Measurements from ENCODE around the gene PRR20G.

The PRR20G gene

DNA sequence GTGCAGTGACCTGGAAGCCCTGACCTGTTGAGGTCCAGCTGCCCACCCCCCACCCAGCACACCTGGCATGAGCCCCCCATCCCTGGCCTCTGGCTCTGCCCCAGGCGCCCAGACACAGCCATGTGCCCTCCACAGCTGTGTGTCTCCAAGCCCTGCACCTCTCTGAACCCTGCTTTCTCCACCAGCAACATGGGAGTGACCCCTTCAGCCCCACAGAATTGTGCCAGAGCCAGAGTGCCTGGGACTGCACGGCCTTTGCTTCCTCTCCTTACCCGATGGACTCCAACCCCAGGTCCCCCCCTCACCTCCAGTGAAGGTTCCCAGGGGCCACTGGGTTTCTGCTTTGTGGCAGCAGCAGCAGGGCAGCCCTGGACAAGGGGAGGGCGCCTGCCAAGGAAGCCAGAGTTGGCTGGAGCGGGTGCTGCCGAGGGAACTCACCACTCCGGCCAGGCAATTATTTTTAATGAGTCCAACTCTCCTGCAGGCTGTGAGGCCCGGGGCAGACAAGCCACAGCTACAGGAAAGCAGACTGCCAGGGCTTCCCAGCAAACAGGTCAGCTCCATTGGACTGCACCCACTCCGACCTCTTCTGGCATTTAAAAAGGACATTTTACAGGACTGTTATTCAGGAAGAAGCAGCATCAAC, 24.1 kb downstream of the PRR20G start:
- no peak for DNase-seq (ENCODE audit: low read depth)

DNA sequence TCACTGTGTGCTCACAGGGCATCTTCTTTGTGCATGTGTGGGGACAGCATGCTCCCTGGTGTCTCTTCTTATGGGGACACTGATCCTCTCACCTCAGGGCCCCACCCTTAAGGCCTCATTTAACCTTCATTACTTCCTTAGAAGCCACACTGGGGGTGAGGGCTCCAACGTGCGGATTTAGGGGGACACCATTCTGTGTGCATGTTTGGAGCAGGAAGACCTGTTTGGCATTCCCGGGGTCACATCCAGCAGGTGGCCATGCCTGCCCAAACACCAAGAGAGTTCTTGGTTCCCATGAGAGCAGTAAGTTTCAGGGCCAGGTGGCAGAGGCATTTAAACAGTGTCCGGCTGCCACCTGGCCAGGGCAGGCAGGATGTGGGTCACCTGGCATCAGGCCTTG, 24.8 kb downstream of the PRR20G start:
- DNase-seq (ENCODE audit: low read depth), result no peak

DNA sequence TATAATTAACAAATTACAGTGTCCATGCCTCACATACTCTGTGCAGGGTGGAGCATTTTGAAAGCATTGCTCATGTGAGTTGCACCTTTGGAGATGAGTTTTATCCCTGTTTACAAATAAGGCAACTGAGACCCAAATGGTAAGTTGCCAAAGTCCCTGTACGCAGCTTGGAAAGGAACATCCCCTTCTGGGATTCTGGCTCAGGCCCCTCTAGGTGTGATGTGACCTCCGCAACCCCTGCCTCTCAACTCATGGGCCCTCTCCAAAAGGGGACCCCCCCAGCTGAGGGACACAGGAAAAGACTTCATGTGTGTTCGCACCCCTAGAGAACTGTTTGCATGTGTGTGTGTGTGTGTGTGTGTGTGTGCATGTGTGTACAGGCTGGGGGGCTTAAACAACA, 25.3 kb downstream of the PRR20G start:
- DNase-seq (ENCODE audit: low read depth), result no peak

- DNase-seq (ENCODE audit: low read depth), result no peak
Observed at GRCh38 chr3:127261925-127262324, 25.9 kb downstream of the PRR20G start.

DNA sequence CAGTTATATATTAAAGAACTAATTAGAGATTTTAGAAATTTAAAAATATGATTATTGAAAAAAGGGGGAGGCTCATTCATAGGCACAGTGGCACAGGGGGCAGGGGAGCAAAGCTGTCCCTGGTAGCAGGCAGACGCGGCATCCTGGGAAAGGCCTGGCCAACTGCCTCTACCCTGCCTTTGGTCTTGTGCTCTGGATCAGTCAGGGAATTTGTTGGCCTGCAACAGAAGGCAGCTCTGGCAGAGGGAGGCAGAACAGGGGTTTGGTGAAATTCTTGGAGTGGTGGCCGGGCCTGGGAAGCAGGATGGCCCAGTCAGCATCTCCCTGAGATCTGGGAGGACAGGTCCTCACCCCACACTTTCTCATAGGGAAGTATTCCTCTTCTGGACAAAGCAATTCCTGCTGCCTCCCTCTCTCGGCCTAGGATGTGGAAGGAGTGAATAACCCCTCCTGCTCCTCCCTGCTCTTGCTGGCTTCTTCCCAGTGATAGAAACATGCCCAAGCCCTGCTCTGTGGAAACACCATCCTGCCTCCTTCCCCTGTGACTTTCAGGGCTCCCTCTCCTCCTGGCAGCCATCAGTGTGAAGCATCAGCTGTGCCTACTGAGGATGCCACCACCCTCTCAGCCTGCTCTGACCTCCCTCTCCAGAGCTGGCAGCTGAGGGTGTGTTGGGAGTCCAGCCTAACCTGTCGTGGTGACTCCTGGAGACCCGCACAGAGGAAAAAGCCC, 26.9 kb downstream of the PRR20G start:
- DNase-seq (ENCODE audit: low read depth), result no peak

DNA sequence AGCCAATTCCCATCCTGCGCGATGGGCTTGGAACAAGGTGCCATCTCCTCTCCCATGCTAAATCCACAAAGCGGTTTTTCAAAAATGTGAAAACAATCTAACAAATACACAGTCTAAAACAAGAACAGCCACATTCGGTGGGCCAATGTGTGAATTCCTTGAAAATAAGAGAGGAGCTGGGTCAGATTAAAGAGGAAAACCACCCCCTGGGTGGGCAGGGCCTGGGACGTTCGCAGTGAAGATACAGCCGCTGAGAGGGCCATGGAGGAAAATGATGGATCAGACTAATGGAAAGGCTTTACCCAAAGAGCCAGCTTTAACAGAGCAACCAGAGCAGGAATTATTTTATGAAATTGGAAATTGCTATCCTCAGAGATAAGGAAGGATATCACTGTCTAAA, 27.4 kb downstream of the PRR20G start:
- DNase-seq (ENCODE audit: low read depth), result no peak

- DNase-seq (ENCODE audit: low read depth), result no peak
Observed at GRCh38 chr3:127259882-127260281, 28.0 kb downstream of the PRR20G start.

DNA sequence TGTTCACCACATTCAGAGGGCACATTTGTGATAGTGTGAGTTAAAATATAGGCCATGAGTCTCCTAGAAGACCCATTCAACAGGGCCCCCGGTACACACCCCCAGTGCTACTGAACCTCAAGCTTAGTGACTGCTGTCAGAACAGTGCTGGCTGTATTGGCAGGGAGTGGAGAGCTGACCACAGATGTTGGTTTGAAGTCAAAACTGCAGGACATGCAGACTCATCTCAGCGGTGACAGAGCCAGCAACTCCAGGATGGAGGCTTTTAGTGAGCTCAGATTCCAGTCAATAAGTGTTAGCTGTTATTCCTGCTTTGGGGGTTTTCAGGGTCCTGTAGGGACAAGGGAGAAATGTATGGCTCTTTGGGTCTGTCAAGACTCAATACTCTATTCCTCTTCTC, 29.1 kb downstream of the PRR20G start:
- DNase-seq (ENCODE audit: low read depth), result no peak

GRCh38 chr3:127257351-127257750, 30.5 kb downstream of the PRR20G start:
- no peak for DNase-seq (ENCODE audit: low read depth)

GRCh38 chr3:127256733-127257271, 31.0 kb downstream of the PRR20G start:
- DNase-seq (ENCODE audit: low read depth), result no peak

- DNase-seq (ENCODE audit: low read depth), result no peak
Observed at GRCh38 chr3:127256138-127256537, 31.7 kb downstream of the PRR20G start.

DNA sequence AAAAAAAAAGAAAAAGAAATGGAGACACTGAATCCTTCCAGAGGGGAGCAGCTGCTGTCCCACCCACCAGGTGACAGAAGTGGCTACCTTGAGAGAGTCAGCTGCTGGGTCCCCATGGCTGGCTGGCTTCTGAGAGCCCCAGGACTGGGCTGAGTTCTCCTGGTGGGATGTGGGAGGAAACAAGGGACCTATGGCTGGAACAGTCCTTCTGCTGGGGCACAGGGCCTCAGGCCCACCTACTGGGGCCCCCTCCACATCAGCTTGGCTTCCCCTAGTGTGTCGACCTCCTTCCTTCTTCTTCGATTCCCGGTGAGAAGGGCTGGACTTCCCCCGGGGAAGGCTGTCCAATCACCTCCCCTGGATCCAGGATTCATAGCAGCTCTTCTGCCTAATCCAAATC, 32.3 kb downstream of the PRR20G start:
- no peak for DNase-seq (ENCODE audit: low read depth)

DNA sequence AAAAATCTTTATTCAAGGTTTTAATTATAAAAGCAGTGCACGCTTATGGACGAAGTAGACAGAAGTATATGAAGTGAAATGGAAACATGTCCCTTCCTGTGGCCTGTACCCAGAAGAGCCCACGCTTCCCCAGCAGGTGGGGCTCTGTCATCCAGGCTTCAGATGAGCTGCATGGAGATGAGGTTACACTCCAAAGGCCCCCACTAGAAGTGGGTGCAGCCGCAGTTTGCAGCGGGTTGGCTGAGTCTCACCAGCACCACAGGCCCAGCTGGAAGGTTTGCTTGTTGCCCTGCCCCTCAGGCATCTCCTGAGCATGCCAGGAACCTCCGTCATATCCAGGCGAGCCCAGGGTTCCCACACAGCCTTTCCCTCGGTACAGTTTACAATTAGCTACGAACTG, 33.1 kb downstream of the PRR20G start:
- DNase-seq (ENCODE audit: low read depth), result no peak

DNA sequence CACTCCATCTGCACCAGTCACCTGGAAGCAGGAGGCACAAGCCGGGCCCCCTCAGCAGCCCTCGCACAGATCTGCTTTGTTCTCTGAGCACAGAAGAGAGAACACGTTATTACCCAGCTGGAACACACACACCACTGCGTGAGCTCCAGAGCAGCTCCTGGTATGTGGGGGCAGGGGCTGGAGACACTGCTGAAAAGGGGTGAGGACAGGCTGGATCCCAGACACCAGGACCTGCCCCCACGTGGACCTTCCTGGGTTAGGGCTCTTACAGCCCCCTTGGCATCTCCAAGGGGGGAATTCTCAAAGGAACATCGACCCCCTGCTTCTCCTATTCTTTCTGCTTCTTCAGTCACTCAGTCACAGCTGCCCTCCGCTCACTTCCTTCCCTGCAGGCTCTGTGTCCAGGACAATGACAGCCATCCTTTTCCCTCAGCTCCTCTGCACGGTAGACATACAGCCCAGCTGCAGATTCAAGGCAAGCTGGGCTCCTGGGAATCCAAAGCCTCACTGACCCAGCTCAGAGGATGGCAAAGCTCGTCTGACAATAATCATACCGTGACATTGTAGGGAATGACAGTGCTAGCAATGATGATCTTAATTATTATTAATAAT, 33.7 kb downstream of the PRR20G start:
- no peak for DNase-seq (ENCODE audit: low read depth)

DNA sequence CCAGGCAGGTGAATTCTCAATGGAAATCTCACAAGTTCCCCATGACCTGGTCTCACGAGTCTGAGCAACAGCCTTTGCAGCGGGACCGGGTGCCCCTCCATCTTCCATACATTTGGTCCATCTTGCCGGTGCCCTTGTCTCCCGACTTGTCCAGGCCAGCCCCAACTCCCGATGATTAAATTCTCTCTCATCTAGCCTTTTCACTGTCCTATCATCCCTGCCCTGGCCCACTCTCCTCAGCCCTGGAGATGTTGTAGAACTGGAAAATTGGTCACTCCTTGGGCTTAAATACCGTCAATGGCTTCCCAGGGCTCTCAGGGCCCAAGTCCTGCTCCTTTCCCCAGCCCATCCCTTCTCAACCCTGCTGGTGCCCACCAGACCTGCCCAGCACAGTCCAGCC, 34.4 kb downstream of the PRR20G start:
- DNase-seq (ENCODE audit: low read depth), result no peak

- DNase-seq (ENCODE audit: low read depth), result no peak
Observed at GRCh38 chr3:127252446-127252845, 35.4 kb downstream of the PRR20G start.

- DNase-seq (ENCODE audit: low read depth), result no peak
Observed at GRCh38 chr3:127250032-127250431, 37.8 kb downstream of the PRR20G start.

- DNase-seq (ENCODE audit: low read depth), result no peak
Observed at GRCh38 chr3:127247292-127247691, 40.6 kb downstream of the PRR20G start.

DNA sequence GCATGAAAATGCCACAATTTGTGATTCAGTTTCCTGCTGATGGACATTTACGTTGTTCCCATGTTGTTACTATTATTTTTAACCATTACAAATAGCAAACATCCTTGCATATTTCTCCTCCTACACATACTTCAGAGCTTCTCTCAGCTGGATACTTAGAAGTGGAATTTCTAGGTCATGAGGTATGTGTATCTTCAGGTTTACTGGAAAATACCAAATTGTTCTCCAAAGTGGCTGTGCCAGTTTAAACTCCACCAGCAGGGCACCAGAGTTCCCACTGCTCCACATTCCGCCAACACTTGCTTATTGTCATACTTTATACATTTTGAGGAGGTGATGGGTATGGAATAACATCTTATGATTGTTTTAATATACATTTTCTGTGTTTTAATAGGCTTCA, 49.2 kb downstream of the PRR20G start:
- DNase-seq (ENCODE audit: low read depth), result no peak

DNA sequence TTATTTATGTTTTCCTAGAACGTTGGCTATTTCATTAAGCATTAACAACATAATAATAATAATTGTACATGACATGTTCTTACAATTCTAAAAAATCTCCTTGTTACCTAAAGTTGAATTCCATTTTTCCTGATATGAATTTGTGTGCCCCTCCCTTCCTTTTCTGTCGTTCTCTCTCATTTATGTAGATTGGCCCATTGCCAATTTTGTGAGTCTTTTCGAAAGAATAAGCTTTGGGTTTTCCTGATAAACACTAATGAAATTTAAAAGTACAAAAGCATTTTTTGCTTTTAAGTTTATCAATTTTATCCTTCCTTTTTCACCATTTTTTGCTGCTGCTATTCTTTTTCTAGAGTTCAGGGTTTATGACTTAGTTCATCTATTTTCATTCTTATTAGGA, 50.0 kb downstream of the PRR20G start:
- no peak for DNase-seq (ENCODE audit: low read depth)

DNA sequence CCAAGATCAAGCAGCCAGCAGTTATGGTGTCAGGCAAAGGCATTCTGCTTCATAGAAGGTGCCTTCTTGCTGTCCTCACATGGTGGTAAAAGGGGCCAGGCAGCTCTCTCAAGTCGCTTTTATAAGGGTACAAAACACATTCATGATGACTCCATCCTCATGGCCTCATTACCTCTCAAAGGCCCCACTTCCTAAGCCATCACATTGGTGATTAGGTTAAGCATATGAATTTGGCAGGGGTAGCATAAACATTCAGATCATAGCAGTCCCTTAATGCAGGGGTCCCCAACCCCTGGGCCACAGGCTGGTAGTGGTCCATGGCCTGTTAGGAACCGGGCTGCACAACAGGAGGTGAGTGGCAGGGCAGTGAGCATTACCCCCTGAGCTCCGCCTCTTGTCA, 52.1 kb downstream of the PRR20G start:
- no peak for DNase-seq (ENCODE audit: low read depth)

GRCh38 chr3:127234778-127235177, 53.1 kb downstream of the PRR20G start:
- DNase-seq (ENCODE audit: low read depth), result no peak
